AG09319 (cell line): ENCODE results near the gene PRICKLE2.

Experiments
- DNase-seq: peaks from one replicate; pipeline ENCODE4 v3.0.0-alpha.2; 2010; ENCODE audit warnings: low read depth; ENCODE audit errors: extremely low read depth
- TF ChIP-seq, protein P1 (sequence below): IDR thresholded peaks from 2 replicates; pipeline ENCODE4 v1.5.1; 2011; ENCODE audit warnings: low read depth, mild to moderate bottlenecking, inconsistent platforms, low read length, moderate library complexity

PRICKLE2 gene

DNA sequence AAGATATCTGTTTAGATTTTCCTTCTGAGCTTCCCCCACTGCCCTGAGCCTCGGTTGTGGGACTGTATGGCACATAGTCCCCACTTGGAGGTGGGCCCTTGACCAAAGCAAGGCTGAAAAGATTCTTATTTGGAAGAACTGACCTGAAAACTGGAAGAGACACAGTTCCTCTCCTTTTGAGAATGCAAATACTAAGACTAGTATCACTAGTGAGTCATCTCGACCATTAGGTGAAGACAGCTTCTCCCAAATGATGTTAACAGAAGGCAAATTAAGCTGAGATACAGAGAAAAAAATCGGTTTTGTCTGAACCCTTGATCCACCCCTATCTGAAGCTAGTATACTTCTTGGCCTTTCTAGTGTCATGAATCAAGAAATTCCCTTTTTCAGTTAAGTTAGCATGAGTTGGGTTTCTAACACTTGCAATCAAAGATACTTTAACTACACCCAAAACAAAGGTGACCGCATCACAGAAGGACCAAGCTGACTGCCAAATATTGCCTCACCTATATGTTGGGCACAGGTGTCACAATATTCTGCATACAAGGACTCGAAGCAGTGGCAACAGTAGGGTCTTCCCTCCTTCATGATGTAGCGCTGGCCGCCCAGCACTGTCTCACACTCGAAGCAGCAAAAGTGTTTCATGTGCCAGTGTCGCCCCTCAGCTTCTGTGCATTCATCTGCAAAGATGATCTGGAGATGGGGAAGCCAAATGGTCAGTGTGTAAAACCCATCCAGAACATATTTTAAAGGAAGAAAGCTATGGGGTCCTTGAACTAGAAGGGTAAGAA lies 72.4 kb downstream of the PRICKLE2 start:
- TF ChIP-seq, protein P1, sequence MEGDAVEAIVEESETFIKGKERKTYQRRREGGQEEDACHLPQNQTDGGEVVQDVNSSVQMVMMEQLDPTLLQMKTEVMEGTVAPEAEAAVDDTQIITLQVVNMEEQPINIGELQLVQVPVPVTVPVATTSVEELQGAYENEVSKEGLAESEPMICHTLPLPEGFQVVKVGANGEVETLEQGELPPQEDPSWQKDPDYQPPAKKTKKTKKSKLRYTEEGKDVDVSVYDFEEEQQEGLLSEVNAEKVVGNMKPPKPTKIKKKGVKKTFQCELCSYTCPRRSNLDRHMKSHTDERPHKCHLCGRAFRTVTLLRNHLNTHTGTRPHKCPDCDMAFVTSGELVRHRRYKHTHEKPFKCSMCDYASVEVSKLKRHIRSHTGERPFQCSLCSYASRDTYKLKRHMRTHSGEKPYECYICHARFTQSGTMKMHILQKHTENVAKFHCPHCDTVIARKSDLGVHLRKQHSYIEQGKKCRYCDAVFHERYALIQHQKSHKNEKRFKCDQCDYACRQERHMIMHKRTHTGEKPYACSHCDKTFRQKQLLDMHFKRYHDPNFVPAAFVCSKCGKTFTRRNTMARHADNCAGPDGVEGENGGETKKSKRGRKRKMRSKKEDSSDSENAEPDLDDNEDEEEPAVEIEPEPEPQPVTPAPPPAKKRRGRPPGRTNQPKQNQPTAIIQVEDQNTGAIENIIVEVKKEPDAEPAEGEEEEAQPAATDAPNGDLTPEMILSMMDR: no peak
- DNase-seq: no peak

DNA sequence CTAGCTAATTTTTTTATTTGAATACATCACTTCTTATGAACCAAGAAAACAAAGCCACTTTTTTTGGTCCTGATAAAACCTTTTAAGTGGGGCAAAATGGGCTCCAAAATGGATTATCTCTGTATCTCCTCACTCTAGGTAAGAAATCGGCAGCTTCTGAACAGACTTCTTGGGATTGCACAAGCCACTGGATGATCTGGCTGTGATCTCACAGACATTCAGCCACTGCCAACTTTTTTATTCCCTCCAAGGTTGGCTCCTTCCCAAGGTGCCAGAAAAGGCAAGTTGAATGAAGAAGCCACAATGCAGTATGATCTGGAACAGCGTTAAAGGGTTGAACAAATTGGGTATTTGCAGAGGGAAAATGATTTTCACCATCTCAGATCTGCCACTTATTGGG lies 73.2 kb downstream of the PRICKLE2 start:
- peak; percentile 14 for DNase-seq
- TF ChIP-seq, protein P1: no peak

DNA sequence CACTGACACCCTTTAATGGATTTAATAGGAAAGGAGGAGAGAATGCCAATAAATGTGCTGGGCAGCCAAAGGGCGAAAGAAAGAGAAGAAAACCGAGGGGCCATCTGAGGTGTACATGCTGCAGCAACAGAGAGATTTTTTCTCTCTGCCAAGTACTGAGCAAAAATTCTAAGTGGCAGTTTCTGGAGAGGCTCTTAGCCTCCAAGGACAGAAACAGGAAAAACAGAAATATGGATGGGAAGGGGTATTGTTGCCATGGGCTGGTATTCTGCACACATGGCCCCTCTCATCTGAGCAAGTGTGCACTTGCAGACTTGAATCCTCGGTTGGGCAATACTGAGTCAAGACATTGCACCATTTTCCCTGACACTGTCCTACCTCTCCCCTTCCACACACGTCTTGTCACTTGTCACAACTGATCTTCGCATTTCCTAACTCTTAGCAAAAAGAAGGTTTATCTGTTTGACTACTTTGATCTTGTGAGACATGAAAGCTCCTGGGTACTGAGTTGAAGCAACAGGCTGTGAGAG lies 73.9 kb downstream of the PRICKLE2 start:
- DNase-seq: no peak
- TF ChIP-seq, protein P1: no peak

- peak; percentile 84 for DNase-seq
- TF ChIP-seq, protein P1: no peak
Observed at GRCh38 chr3:64150623-64151207, 74.6 kb downstream of the PRICKLE2 start.

DNA sequence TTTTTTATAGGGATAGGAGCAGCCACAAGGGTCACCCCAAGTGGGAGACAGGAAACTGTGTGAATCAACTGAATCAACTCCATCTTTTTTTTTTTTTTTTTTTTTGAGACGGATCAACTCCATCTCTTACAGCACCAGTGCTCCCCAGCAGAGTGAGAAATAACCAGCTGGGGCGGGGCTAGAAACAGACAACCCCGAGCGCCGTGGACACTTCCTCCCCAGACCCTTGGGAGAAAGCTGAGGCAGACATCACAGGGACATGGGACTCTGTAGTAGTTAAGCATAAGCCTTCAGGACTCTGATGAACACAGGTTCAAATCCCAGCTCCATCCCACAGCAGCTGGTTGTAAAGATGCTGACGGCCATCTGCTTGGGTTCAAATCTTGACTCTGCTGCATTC lies 75.4 kb downstream of the PRICKLE2 start:
- no peak for DNase-seq
- TF ChIP-seq, protein P1: no peak

- DNase-seq: no peak
- TF ChIP-seq, protein P1: no peak
Observed at GRCh38 chr3:64148955-64149653, 76.2 kb downstream of the PRICKLE2 start.

DNA sequence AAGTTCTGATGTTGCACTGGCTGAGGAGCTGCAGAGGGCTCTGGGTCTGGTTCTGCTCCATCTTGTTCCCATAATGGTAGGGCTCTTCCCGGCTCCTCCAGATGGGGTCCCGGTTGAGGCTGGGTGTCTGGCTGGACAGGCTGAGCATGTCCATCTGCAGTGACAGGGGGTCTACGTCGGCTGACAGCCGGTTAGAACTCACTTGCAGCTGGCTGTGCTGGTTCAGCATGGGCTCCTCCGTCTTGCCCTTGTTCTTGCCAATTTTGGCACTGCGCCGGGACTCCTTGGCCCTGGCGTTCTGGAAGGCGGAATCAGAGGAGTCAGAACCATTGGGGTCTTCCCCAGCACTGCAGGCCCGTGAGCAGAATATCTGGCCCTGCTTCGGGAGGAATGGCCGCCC lies 78.1 kb downstream of the PRICKLE2 start:
- TF ChIP-seq, protein P1: no peak
- no peak for DNase-seq
